ENCODE results near the gene SDE2. TPM values are rescaled to one million over a fixed set of nuclear protein-coding genes. Genes with fewer than 3 reads are reported as not detected.
"Not testable (repeated sequence)": the region's sequence is repeated elsewhere in the genome, so short reads cannot be mapped to it uniquely, and the experiment has no call there.

SDE2 gene
- total RNA-seq = 20.0 and 20.5 TPM in 2 replicates

DNA sequence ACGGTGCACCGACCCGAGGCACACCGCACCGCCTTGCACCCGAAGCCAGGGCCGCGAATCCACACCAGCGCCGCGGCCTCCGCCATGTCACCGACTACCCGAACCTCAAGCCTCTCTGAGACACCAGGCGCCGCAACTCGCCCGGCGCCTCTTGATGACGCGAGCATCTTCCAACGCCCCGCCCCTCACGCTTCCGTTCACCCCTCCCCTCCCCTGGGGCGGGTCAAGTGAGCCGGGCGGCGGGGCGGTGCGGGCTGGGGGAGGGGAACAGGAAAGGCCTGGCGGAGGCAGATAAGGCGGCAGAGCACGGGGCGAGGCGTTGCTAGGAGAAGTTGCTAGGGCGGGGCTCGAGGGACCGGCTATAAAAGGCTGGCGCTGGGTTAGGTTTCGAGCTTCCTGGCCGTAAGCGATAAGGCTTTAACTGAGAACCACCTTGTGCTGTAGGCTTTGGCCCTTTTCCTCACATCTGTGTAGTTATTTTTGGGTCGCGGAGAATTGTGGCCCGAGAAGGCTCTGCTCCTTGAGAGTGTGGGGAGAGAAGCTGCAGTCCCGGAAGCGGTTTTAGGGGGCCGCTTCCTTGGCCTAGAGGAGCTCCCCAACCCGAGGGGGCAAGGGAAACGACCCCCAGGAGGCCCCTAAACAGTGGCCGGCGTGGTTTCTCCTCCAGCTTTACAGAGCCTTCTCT is at the start of gene SDE2:
Gene SDE2 (minus strand): TSS at position 117 of the 685 bp plus-strand sequence. CDS start 31 bp downstream, at position 86.
- intact Hi-C loops (cut with micrococcal nuclease) = loop anchor here (1.0 to 5.0 kb wide), 13 partner anchors 63 to 1377 kb away; partner anchors contain the start of genes ACBD3, H3-3A, ITPKB and LBR

DNA sequence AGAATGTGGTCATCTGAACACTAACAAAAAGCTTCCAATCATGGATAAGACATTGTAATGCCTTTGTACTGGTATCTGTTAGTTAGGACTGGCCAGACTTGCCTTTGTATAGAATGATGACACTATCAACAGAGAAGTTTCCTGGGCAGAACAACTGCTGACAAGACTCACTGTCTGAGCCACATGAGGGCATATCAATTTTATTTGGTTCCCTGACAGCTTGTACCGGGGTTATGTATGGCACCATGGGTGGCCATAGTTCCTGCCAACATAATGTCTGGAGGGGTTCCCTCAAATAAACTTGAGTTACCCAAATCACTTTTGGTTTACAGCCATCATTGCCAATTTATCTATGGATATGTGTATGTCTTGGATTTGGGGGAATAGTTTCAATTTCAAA is 49.7 kb upstream of the SDE2 start:
- intact Hi-C loops (cut with micrococcal nuclease) = no loop called here

DNA sequence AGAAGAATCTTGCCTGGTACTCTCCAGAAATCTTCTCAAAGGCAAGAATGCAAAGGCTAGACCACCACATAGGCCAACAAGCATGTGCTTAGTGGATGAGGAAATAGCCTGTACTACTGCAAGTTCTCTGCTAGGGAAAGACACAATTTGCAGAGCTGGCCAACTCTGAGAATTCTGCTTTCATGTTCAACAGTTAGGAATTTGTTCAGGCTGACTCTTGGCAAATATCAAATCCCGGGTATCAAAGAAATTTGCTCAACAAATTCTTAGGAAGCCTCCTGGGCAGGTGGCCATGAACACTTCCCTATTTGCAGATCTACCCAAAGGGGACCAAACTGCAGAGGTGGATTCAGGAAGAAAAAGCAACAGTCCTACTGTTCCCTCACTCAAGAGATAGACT is 48.4 kb upstream of the SDE2 start:
- intact Hi-C loops (cut with micrococcal nuclease) = no loop called here

DNA sequence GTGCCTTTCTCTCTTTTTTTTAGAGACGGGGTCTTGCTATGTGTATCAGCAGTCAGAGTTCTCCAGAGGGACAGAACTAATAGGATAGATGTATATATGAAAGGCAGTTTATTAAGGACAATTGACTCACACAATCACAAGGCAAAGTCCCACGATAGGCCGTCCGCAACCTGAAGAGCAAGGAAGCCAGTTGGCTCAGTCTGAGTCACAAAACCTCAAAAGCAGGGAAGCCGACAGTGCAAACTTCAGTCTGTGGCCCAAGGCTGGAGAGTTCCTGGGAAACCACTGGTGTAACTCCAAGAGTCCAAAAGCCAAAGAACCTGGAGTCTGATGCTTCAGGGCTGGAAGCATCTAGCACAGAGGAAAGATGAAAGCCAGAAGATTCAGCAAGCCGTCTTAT is 47.1 kb upstream of the SDE2 start:
- intact Hi-C loops (cut with micrococcal nuclease) = no loop called here

DNA sequence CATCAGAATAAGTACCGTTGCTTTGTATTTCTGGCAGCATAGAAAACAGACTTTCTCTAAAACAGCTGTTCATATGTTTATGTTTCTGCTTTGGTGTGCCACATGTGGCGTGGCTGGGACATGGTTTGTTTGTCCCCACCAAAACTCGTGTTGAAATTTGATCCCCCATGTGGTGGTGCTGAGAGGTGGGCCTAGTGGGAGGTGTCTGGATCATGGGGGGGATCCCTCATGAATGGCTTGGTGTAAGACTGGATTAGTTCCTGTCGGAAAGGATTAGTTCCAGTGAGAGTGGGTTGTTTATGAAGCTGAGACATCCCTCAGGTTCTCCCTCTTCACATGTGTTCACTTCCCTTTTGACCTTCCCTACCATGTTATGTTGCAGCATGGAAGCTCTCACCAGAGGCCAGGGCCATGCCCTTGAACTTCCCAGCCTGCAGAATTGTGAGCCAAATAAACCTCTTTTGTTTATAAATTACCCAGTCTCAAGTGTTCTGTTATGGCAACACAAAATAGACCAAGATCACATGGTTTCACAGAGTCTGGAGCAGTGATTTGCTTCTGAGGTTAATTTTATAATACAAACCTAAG is 45.5 kb upstream of the SDE2 start:
- intact Hi-C loops (cut with micrococcal nuclease) = no loop called here

DNA sequence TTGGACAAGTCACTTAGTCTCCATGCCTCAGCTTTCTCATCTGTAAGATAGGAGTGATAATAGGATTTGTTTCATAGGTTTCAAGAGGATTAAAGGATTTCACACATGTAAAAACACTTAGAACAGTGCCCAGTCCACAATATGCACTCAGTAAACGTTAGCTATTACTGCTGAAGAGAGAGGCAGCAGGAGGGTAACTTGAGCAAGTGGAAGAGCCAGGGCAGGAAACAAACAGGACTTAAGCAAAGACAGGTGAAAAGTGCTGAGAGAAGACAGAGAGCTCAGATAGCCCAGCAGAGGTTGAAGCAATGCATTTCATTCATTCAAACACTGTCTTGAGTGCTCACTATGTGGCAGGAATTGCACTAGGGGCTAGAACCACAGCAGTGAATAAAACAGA is 42.3 kb upstream of the SDE2 start:
- intact Hi-C loops (cut with micrococcal nuclease) = no loop called here

DNA sequence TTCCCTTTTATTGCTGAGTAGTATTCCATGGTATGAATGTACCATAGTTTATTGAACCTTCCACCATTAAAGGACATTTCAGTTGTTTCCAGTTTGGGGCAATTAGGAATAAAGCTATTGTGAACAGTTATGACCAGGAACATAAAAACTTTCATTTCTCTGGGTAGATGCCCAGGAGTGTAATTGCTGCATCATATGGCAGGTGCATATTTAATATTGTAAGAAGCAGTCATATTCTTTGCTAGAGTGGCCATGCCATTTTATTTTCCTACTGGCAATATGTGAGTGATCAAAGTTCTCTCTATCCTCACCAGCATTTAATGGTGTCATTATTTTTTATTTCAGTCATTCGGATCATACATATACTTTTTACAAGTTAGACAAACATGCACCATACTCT is 39.5 kb upstream of the SDE2 start:
- intact Hi-C loops (cut with micrococcal nuclease) = no loop called here

DNA sequence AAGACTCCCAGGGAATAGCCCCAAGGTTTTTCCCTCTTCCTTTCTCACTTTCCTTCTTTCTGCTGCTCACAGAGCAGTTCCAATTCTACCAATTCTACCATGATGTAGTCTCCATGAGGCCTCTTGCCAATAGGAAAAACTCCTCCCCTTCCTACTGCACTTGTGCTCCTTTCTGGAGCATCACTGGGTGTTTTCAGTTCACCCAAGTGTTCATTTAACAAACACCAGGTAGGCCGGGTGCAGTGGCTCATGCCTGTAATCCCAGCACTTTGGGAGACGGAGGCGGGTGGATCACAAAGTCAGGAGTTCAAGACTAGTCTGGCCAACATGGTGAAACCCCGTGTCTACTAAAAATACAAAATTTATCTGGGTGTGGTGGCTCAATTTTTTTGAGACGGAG is 36.8 kb upstream of the SDE2 start:
- intact Hi-C loops (cut with micrococcal nuclease) = no loop called here

DNA sequence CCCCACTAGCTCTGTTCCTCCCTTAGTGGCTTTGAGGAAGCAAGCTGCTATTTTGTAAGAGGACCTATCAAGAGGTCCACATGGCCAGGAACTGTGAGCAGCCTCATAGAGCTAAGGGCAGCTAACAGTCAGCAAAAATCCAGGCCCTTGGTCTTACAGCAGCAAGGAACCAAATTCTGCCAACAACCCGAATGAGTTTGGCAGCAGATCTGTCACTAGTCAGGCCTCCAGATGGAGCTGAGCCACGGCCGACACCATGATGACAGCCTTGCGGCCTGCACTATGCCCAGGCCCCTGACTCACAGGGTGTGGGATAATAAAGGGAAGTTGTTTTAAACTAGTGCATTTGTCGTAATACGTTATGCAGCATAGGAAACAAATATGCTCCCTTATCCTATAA is 35.3 kb upstream of the SDE2 start:
- intact Hi-C loops (cut with micrococcal nuclease) = no loop called here

DNA sequence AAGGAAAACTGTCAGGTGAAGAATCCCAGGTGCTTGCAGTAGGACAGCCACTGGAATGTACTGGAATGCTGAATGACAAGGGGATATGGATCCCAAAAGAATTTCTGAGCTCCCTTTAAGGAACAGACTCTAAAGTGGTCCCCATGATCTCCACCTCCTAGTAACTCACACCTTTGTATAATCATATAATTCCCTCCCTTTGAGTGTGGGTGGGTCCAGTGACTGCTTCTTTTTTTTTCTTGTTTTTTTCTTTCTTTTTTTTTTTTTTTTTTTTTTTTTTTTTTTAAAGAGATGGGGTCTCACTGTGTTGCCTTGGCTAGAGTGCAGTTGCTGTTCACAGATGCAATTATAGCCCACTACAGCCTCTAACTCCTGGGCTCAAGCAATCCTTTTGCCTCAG is 34.8 kb upstream of the SDE2 start:
- intact Hi-C loops (cut with micrococcal nuclease) = no loop called here

DNA sequence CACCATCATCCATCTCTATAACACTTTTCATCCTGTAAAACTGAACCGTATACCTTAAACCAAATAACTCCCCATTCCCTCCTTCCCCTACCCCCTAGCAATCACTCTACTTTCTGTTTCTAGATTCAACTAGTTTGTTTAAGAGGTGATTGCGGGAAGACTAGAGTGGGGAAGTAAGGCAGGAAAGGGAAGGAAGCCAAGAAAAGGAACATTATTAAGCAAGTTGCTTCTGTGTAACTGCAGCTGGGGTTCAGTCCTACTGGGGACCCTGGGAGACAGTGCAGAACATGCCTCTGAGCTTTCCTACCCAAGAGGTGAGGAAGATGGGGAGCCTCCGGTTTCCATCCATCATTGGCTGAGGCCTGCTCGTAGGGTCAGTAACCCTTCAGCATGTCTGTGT is 34.4 kb upstream of the SDE2 start:
- intact Hi-C loops (cut with micrococcal nuclease) = no loop called here

DNA sequence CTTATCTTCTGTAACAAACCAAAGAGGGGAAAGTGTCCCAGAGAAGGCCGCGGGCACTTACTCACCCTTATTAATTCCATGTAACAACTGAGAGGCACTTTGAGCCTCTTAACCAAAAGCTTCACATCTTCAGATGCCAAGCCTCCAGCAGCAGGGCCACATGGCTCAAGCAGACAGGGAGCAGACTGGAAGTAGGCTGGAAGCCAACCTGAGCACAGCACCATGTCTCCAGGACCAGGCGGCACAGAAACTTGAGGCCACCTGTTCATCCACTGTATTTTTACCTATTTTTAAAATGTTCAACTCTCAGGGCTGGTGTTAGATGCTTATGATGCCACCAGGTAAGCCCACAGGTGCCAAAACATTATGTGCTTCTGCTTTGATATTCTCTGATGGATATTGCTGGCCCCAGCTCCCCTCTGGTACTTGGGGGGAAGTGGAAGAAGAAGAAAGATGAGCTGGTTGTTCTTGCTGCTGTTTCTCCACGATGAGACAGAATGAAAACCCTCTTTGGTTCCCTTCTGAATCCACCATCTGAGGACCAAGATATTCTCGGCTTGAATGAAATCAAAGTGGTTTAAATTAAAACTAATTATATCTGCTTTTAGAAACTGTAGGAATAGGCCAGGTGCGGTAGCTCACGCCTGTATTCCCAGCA is 30.6 kb upstream of the SDE2 start:
- intact Hi-C loops (cut with micrococcal nuclease) = no loop called here

DNA sequence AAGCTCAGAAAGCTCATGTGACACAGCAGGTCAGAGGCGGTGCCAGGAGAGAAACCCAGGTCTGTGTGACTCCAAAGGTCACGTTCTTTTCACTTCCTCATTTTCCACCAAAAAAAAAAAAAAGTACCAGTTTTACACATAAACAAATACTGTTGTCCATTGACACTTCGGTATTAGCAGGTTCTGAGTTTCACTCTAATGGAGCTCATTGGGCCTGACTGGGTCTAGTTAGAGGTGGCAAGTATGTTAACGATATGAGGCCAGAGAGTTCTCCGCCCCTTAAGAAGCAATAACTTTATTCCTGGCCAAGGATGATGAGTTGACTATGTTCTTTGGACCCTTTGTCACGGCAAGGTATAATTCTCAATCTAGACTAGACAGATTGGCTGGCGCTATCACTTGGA is 30.0 kb upstream of the SDE2 start:
- intact Hi-C loops (cut with micrococcal nuclease) = no loop called here

DNA sequence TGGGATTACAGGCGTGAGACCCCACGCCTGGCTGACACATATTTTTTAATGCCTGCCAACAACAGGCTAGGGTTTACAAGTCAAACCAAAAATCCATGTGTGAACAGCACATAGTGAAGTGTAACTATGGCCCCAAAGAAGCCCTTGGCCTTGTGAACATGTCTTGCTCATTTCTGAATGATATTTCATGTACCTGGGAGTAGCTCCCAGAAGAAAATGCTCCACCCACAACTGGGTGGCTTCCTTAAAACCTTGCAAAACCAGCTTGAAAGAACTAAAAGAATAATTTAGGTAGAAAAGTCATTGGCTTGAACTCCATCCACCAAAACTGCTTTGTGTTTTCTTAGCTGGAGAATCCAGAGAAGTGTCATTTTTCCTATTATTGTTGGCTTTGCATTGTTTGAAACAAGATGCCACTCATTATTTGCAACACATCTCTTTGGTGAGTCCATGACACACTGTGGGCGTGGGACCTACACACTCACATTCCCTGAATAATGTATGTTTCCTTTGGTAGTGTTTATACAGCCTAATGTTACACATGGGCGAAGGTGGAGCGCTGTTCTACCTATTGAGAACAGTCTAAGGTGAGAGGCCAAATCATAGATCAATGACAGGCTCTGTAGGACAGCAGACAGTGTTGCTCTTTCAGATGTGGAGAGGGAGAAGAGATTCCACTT is 28.5 kb upstream of the SDE2 start:
- intact Hi-C loops (cut with micrococcal nuclease) = no loop called here

DNA sequence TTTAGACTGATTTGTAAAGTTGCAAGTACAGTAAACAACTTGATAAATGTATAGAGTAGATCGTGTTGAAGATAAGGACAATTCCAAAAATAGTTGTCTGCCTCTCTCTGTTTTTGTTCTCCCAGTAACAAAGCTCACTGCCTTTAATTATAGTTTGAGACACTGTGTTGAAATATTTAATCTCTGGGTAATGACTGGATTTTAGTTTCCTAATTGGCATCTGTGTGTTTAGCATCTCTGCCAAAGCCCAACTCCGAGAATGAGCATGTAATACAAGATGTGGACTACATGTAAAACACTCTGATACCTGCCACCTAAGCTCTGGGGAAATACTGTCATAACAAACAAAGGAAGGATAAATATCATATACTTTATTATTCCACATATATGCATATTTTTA is 27.7 kb upstream of the SDE2 start:
- intact Hi-C loops (cut with micrococcal nuclease) = no loop called here

DNA sequence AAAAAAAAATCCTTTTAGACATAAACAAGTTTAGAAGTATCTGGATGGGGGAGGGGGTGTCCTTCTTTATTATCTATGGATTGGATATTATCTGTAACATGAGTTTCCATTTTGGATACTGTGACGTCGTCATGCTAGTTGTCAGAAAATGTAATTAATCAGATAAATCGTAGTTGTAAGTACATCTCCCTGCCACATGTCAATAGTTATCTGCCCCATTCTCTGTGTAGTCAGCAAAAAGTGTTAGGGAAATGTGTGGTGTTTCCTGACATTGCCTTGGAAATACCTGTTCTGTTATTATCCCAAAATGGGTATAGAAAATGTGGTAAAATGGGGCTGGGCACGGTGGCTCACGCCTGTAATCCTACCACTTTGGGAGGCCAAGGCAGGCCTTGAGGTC is 24.6 kb upstream of the SDE2 start:
- intact Hi-C loops (cut with micrococcal nuclease) = no loop called here

DNA sequence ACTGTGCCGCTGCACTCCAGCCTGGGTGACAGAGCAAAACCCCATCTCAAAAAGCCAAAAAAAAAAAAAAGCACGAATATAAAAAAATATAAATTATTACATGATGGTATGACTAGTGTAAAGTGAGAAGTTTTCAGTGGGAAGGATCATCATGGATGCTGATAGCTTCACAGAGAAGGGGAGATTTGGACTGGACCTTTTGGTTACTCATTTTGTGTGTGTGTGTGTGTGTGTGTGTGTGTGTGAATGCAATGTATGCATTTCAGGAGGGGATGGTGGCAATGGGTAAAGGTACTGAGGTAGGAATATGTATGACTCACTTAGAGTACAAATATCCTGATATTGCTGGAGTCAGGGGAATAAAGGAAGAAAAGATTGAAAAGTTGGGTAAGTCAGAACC is 22.7 kb upstream of the SDE2 start:
- intact Hi-C loops (cut with micrococcal nuclease) = no loop called here

DNA sequence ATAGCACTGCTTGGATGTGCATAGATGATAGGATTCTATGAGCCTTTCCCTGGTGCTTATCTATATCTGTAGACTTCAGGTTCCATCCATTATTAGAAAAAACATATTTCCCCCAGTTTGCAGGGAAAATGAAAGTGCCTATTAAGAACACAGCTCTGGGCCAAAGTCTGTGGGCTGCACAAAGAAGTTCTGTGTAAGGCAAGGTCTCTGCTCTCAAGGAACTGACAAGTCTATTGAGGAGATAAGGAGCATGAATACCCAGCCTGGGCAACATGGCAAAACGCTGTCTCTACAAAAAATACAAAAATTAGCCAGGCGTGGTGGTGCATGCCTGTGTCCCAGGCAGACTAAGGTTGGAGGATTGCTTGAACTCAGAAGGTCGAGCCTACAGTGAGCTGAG is 22.3 kb upstream of the SDE2 start:
- intact Hi-C loops (cut with micrococcal nuclease) = no loop called here

DNA sequence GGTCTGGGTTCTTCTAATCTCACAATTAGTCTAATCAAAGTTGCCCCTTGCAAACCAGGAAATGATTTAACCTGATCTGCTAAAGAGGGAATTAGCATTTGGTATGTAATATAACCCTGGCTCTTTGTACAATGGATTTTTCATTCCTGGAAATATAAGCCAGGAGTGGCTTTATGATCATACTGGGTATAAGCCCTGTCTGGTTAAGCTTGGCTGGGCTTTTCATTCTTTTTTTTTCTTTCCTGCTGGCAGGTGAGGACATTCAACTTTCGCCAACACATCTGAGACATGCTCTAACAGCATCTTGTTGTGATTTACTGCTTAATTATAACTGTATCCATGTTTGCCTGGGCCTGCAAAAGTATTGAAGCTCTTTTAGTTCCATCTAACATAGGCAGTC is 20.4 kb upstream of the SDE2 start:
- intact Hi-C loops (cut with micrococcal nuclease) = no loop called here

DNA sequence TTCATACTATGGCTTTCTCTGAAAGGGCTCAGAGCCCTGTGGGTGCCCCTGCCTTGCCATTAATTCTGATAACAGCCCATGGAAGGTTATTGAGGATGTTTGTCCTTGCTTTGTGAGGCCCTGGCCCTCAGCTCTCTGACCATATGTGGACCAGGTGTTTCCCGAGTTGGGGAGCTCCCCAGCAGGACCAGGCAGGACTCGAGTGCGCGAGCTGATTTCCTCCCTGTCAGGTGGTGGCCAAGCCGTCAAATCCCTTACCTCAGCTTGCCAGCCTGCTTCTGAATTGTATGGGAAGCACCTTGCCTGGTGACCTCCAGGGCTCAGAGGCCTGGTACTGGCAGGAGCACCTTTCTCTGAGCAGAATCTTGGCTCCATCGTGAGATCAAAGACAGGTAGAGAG is 17.9 kb upstream of the SDE2 start:
- intact Hi-C loops (cut with micrococcal nuclease) = no loop called here

DNA sequence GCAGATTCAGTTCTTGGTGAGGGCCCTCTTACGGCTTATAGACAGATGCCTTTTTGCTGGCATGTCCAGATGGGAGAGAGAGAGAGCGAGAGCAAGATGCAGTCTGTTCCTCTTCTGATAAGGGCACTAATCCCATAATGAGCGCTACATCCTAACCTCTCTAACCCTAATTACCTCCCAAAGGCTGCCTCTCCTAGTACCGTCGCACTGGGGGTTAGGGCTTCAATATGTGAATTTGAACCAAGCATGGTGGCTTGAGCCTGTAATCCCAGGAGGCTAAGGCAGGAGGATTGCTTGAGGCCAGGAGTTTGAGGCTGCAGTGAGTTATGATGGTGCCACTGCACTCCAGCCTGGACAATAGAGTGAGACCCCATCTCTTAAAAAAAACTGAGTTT is 10.5 kb upstream of the SDE2 start:
- intact Hi-C loops (cut with micrococcal nuclease) = no loop called here

DNA sequence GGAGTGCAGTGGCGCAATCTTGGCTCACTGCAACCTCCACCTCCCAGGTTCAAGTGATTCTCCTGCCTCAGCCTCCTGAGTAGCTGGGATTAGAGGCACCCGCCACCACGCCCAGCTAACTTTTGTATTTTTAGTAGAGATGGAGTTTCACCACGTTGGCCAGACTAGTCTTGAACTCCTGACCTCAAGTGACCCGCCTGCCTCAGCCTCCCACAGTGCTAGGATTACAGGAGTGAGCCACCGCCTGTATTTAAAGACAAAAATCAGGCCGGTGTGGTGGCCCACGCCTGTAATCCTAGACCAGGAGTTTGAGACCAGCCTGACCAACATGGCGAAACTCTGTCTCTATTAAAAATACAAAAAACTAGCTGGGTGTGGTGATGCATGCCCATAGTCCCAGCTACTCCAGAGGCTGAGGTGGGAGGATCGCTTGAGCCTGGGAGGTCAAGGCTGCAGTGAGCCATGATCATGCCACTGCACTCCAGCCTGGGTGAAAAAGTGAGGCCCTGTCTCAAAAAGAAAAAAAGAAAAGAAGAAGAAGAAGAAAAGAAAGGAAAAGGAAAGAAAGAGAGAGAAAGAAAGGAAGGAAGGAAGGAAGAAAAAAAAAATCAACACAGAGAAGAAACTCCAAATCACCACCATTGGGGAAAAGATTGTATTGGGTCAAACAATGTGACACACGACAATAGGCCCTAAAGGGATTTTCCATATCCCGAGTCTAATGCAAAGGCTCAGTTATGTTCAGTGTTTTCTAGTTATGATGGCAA is 8.2 kb upstream of the SDE2 start:
- intact Hi-C loops (cut with micrococcal nuclease) = not testable (repeated sequence)
